Thymus (tissue), 11 donors: ENCODE measurements around the gene SLC6A4. TPM values are rescaled to one million over a fixed set of nuclear protein-coding genes. Genes with fewer than 3 reads are reported as not detected.

Experiments
- DNase-seq, 9 donors: peaks; one replicate each; pipeline ENCODE4 v3.0.0-alpha.2; 2013; ENCODE audit warnings: low spot score in 9 of 9, low read depth in 6 of 9, missing footprints in 1 of 9
- H3K27ac ChIP-seq, 2 donors: one replicate each; pipeline ENCODE4 v1.5.1; 2013; ENCODE audit warnings: control low read depth in 1 of 2, low read depth in 1 of 2, low read length in 1 of 2, mild to moderate bottlenecking in 1 of 2, moderate library complexity in 1 of 2
- H3K27me3 ChIP-seq, 2 donors: one replicate each; pipeline ENCODE4 v1.5.1; 2013; ENCODE audit warnings: low read length in 1 of 2; ENCODE audit not compliant: control insufficient read depth in 2 of 2, insufficient read depth in 1 of 2
- H3K36me3 ChIP-seq, 2 donors: one replicate each; pipeline ENCODE4 v1.5.1; 2013; ENCODE audit warnings: low read length in 1 of 2, mild to moderate bottlenecking in 1 of 2, moderate library complexity in 1 of 2; ENCODE audit not compliant: control insufficient read depth in 2 of 2, insufficient read depth in 2 of 2
- H3K4me1 ChIP-seq, 2 donors: one replicate each; pipeline ENCODE4 v1.5.1; 2013; ENCODE audit warnings: low read length in 2 of 2; ENCODE audit not compliant: control insufficient read depth in 2 of 2, insufficient read depth in 2 of 2
- H3K4me3 ChIP-seq, 2 donors: one replicate each; pipeline ENCODE4 v1.5.1; 2013; ENCODE audit warnings: low read length in 2 of 2, control low read depth in 1 of 2, mild to moderate bottlenecking in 1 of 2
- H3K9me3 ChIP-seq, 2 donors: one replicate each; pipeline ENCODE4 v1.5.1; 2013; ENCODE audit warnings: low read length in 1 of 2, mild to moderate bottlenecking in 1 of 2; ENCODE audit not compliant: control insufficient read depth in 2 of 2, insufficient read depth in 1 of 2
- WGBS: extraction: QIAGEN DNeasy Blood & Tissue Kit; methylation state at CpG from one replicate; pipeline ENCODE4 v1.1.7; 2013; 5-methylcytosine and 5-hydroxymethylcytosine counted together
- polyA plus RNA-seq: library from polyadenylated mRNA; stranded (reverse); fragments of 200-250 nt; gene quantifications from one replicate; pipeline ENCODE4 v1.2.3, GENCODE V29; 2013
- total RNA-seq: library from RNA; stranded (reverse); fragments of 120-200 nt; gene quantifications from one replicate; pipeline ENCODE4 v1.2.4, GENCODE V29; 2013
- donor health status: healthy.

Gene SLC6A4
- total and polyA plus RNA-seq, 2 donors, result 0.14 to 0.19 TPM

- Histone ChIP-seq H3K27me3 (no peaks in the 10 kb centered on the region), H3K4me3 (no peak overlapping the region), H3K36me3 (peaks cover 5 to 12% of the 10 kb centered on the region in 2 donors), H3K27ac (no peak overlapping the region), H3K9me3 (no peaks in the 10 kb centered on the region), H3K4me1 (no peaks in the 10 kb centered on the region)
- no peak for DNase-seq
- 92% methylated on average over 3 of the region's 3 CpGs for WGBS
Measured at GRCh38 chr17:30165147-30165546, 70.3 kb downstream of the SLC6A4 start.

GRCh38 chr17:30164531-30164930 lies 71.0 kb downstream of the SLC6A4 start:
- peaks cover 8 to 18% of the 10 kb centered on the region in 2 donors for H3K36me3 ChIP-seq
- no peak overlapping the region for H3K27ac ChIP-seq
- over 99% methylated on average over 4 of the region's 4 CpGs for WGBS
- H3K27me3 ChIP-seq, result no peaks in the 10 kb centered on the region
- H3K4me1 ChIP-seq, result no peaks in the 10 kb centered on the region
- DNase-seq, result no peak
- no peak overlapping the region for H3K4me3 ChIP-seq
- H3K9me3 ChIP-seq, result no peaks in the 10 kb centered on the region

- peaks cover 8 to 29% of the 10 kb centered on the region in 2 donors for H3K36me3 ChIP-seq
- no peak overlapping the region for H3K27ac ChIP-seq
- H3K4me3 ChIP-seq, result no peak overlapping the region
- no peaks in the 10 kb centered on the region for H3K9me3 ChIP-seq
- H3K27me3 ChIP-seq, result no peaks in the 10 kb centered on the region
- H3K4me1 ChIP-seq, result no peaks in the 10 kb centered on the region
- DNase-seq, result no peak
Measured at GRCh38 chr17:30161601-30162000, 73.9 kb downstream of the SLC6A4 start.

- no peaks in the 10 kb centered on the region for H3K27me3 ChIP-seq
- no peak for DNase-seq
- H3K9me3 ChIP-seq, result no peaks in the 10 kb centered on the region
- no peaks in the 10 kb centered on the region for H3K4me1 ChIP-seq
- 97% methylated on average over 3 of the region's 3 CpGs for WGBS
- peaks cover 8 to 31% of the 10 kb centered on the region in 2 donors for H3K36me3 ChIP-seq
- no peak overlapping the region for H3K4me3 ChIP-seq
- no peak overlapping the region for H3K27ac ChIP-seq
Measured at GRCh38 chr17:30160419-30161172, 74.9 kb downstream of the SLC6A4 start.

- no peaks in the 10 kb centered on the region for H3K27me3 ChIP-seq
- DNase-seq, result no peak
- no peak overlapping the region for H3K27ac ChIP-seq
- H3K4me1 ChIP-seq, result no peaks in the 10 kb centered on the region
- no peaks in the 10 kb centered on the region for H3K9me3 ChIP-seq
- peaks cover 8 to 28% of the 10 kb centered on the region in 2 donors for H3K36me3 ChIP-seq
- no peak overlapping the region for H3K4me3 ChIP-seq
- WGBS, result 92% methylated on average over 3 of the region's 3 CpGs
Measured at GRCh38 chr17:30158896-30159625, 76.4 kb downstream of the SLC6A4 start.

GRCh38 chr17:30155389-30155788 lies 80.1 kb downstream of the SLC6A4 start:
- H3K27ac ChIP-seq, result no peak overlapping the region
- WGBS, result over 99% methylated on average over 2 of the region's 2 CpGs
- no peak for DNase-seq
- H3K9me3 ChIP-seq, result no peaks in the 10 kb centered on the region
- H3K27me3 ChIP-seq, result no peaks in the 10 kb centered on the region
- no peaks in the 10 kb centered on the region for H3K4me1 ChIP-seq
- no peak overlapping the region for H3K4me3 ChIP-seq
- H3K36me3 ChIP-seq, result peaks cover 3 to 28% of the 10 kb centered on the region in 2 donors

- no peak overlapping the region for H3K27ac ChIP-seq
- no peaks in the 10 kb centered on the region for H3K27me3 ChIP-seq
- no peaks in the 10 kb centered on the region for H3K4me1 ChIP-seq
- H3K36me3 ChIP-seq, result peaks cover 0 to 15% of the 10 kb centered on the region in 2 donors
- no peaks in the 10 kb centered on the region for H3K9me3 ChIP-seq
- DNase-seq, result no peak
- H3K4me3 ChIP-seq, result no peak overlapping the region
Measured at GRCh38 chr17:30153463-30153862, 82.0 kb downstream of the SLC6A4 start.

GRCh38 chr17:30151471-30151870 lies 84.0 kb downstream of the SLC6A4 start:
- Histone ChIP-seq H3K27me3 (no peaks in the 10 kb centered on the region), H3K4me1 (no peaks in the 10 kb centered on the region), H3K4me3 (no peak overlapping the region), H3K9me3 (no peaks in the 10 kb centered on the region), H3K27ac (no peak overlapping the region), H3K36me3 (peaks cover 0 to 9% of the 10 kb centered on the region in 2 donors)
- DNase-seq, result no peak
- over 99% methylated on average over 4 of the region's 4 CpGs for WGBS

- no peaks in the 10 kb centered on the region for H3K4me1 ChIP-seq
- no peak overlapping the region for H3K4me3 ChIP-seq
- no peak overlapping the region for H3K27ac ChIP-seq
- no peaks in the 10 kb centered on the region for H3K9me3 ChIP-seq
- no peaks in the 10 kb centered on the region for H3K27me3 ChIP-seq
- no peak for DNase-seq
- 98% methylated on average over 1 of the region's 1 CpG for WGBS
- peaks cover 0 to 3% of the 10 kb centered on the region in 2 donors for H3K36me3 ChIP-seq
Measured at GRCh38 chr17:30148376-30148775, 87.1 kb downstream of the SLC6A4 start.
